Mesenchymal stem cell (in vitro differentiated cells and primary cell): ENCODE measurements around the gene MX2.

Experiments
- DNase-seq: peaks from one replicate; pipeline ENCODE4 v3.0.0-alpha.2; 2013
- H2AFZ ChIP-seq: one replicate; pipeline ENCODE4 v1.6.1; 2013; ENCODE audit warnings: low read depth, mild to moderate bottlenecking, control low read depth, inconsistent platforms, low read length, moderate library complexity
- H2AK5ac ChIP-seq: 2 replicates; pipeline ENCODE4 v1.6.1; 2013; ENCODE audit warnings: low read length, moderate library complexity, mild to moderate bottlenecking, inconsistent platforms; ENCODE audit not compliant: severe bottlenecking
- H2BK120ac ChIP-seq: one replicate; pipeline ENCODE4 v1.6.1; 2013; ENCODE audit warnings: low read depth, mild to moderate bottlenecking, inconsistent platforms, low read length, moderate library complexity
- H2BK12ac ChIP-seq, 2 experiments: one replicate each; pipeline ENCODE4 v1.6.1; 2013; ENCODE audit warnings: inconsistent platforms in 2 of 2, low read length in 2 of 2, mild to moderate bottlenecking in 2 of 2, moderate library complexity in 2 of 2, control low read depth in 1 of 2
- H2BK15ac ChIP-seq: one replicate; pipeline ENCODE4 v1.6.1; 2013; ENCODE audit warnings: mild to moderate bottlenecking, low read depth, inconsistent platforms; ENCODE audit not compliant: poor library complexity, severe bottlenecking
- H2BK5ac ChIP-seq: 2 replicates; pipeline ENCODE4 v1.6.1; 2013; ENCODE audit warnings: low read depth, mild to moderate bottlenecking, low read length, control low read depth, inconsistent platforms; ENCODE audit not compliant: poor library complexity, severe bottlenecking
- H3K14ac ChIP-seq, 2 experiments: one replicate each; pipeline ENCODE4 v1.6.1; 2013; ENCODE audit warnings: inconsistent platforms in 2 of 2, low read length in 2 of 2, control low read depth in 1 of 2, mild to moderate bottlenecking in 1 of 2, moderate library complexity in 1 of 2
- H3K18ac ChIP-seq, 2 experiments: one replicate each; pipeline ENCODE4 v1.6.1; 2013; ENCODE audit warnings: inconsistent platforms in 2 of 2, low read length in 2 of 2, control low read depth in 1 of 2, low read depth in 1 of 2, mild to moderate bottlenecking in 1 of 2
- H3K23ac ChIP-seq, 2 experiments: one replicate each; pipeline ENCODE4 v1.6.1; 2013; ENCODE audit warnings: inconsistent platforms in 2 of 2, low read length in 2 of 2, mild to moderate bottlenecking in 2 of 2, moderate library complexity in 2 of 2, control low read depth in 1 of 2
- H3K27ac ChIP-seq: 2 replicates; pipeline ENCODE4 v1.5.1; 2013; ENCODE audit warnings: mild to moderate bottlenecking, moderate library complexity, low read length, control low read depth, inconsistent platforms; ENCODE audit not compliant: poor library complexity, severe bottlenecking
- H3K27me3 ChIP-seq, 2 experiments: 2 replicates each; pipeline versions ENCODE4 v1.6.1 to v1.7.0; 2013; ENCODE audit warnings: low read length in 2 of 2, mild to moderate bottlenecking in 2 of 2, moderate library complexity in 2 of 2, control low read depth in 1 of 2, inconsistent platforms in 1 of 2; ENCODE audit not compliant: control insufficient read depth in 1 of 2, insufficient read depth in 1 of 2
- H3K36me3 ChIP-seq, 2 experiments: 2 replicates each; pipeline versions ENCODE4 v1.6.1 to v1.7.0; 2013; ENCODE audit warnings: low read length in 2 of 2, control low read depth in 1 of 2, inconsistent platforms in 1 of 2, low read depth in 1 of 2, mild to moderate bottlenecking in 1 of 2; ENCODE audit not compliant: insufficient read depth in 2 of 2, control insufficient read depth in 1 of 2
- H3K4ac ChIP-seq, 2 experiments: one replicate each; pipeline ENCODE4 v1.6.1; 2013; ENCODE audit warnings: inconsistent platforms in 2 of 2, low read length in 2 of 2, mild to moderate bottlenecking in 2 of 2, moderate library complexity in 2 of 2, control low read depth in 1 of 2, low read depth in 1 of 2
- H3K4me1 ChIP-seq: 2 replicates; pipeline ENCODE4 v1.6.1; 2013; ENCODE audit warnings: low read depth, low read length, control low read depth; ENCODE audit not compliant: control insufficient read depth, insufficient read depth
- H3K4me2 ChIP-seq: 2 replicates; pipeline ENCODE4 v1.6.1; 2013; ENCODE audit warnings: low read length, mild to moderate bottlenecking, inconsistent platforms; ENCODE audit not compliant: poor library complexity, severe bottlenecking
- H3K4me3 ChIP-seq, 2 experiments: 2 replicates each; pipeline versions ENCODE4 v1.5.1 to v1.7.0; 2013; ENCODE audit warnings: low read length in 2 of 2, mild to moderate bottlenecking in 2 of 2, control low read depth in 1 of 2, low read depth in 1 of 2; ENCODE audit not compliant: insufficient read depth in 1 of 2
- H3K79me1 ChIP-seq: replicated peaks from 2 replicates; pipeline ENCODE4 v1.6.1; 2013; ENCODE audit warnings: mild to moderate bottlenecking, control low read depth, low read length, inconsistent platforms; ENCODE audit not compliant: poor library complexity, severe bottlenecking
- H3K9ac ChIP-seq: 2 replicates; pipeline ENCODE4 v1.7.0; 2013; ENCODE audit warnings: mild to moderate bottlenecking, low read length, moderate library complexity
- H3K9me3 ChIP-seq: 2 replicates; pipeline ENCODE4 v1.7.0; 2013; ENCODE audit warnings: mild to moderate bottlenecking, low read length; ENCODE audit not compliant: control insufficient read depth
- H4K8ac ChIP-seq: one replicate; pipeline ENCODE4 v1.6.1; 2013; ENCODE audit warnings: inconsistent platforms, mild to moderate bottlenecking, low read length, moderate library complexity
- H4K91ac ChIP-seq: one replicate; pipeline ENCODE4 v1.6.1; 2013; ENCODE audit warnings: mild to moderate bottlenecking, low read length, inconsistent platforms
- WGBS: methylation state at CpG from one replicate; pipeline ENCODE4 v1.1.7; 2013; ENCODE audit warnings: mixed read lengths; 5-methylcytosine and 5-hydroxymethylcytosine counted together

MX2 gene

DNA sequence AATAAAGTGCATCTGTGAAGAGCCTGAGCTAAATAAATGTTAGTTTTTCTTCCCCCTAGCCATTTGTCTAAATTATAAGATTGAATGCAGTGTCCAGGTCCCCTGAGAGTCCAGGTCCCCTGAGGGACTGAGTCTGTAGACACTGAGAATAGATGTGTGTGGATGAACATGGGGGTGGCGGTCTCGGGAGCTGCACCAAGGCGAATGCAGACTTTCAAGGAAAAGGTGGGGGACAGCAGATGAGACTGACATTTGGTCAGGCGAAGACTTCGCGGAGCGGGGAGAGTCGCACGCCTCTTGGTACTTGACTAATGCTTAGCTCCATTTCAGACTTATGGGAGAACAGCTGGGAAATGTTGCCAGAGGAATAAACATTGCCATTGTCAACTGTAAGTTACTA lies 17.7 kb upstream of the MX2 start:
- H4K91ac ChIP-seq = no peak overlapping the region
- H3K79me1 ChIP-seq = no peaks in the 10 kb centered on the region
- no peak overlapping the region for H2AFZ ChIP-seq
- no peak overlapping the region for H3K23ac ChIP-seq
- H2BK120ac ChIP-seq = no peak overlapping the region
- H2BK15ac ChIP-seq = no peak overlapping the region
- peaks cover 0 to 20% of the 10 kb centered on the region in 2 experiments for H3K27me3 ChIP-seq
- no peaks in the 10 kb centered on the region for H3K4me1 ChIP-seq
- H3K4ac ChIP-seq = no peak overlapping the region
- H3K14ac ChIP-seq = no peak overlapping the region
- no peaks in the 10 kb centered on the region for H3K36me3 ChIP-seq
- no peak overlapping the region for H2AK5ac ChIP-seq
- no peak overlapping the region for H3K4me3 ChIP-seq
- H2BK12ac ChIP-seq = no peak overlapping the region
- peaks cover 19% of the 10 kb centered on the region for H3K9me3 ChIP-seq
- H2BK5ac ChIP-seq = no peak overlapping the region
- H4K8ac ChIP-seq = no peak overlapping the region
- H3K9ac ChIP-seq = no peak overlapping the region
- H3K18ac ChIP-seq = no peak overlapping the region
- 91% methylated on average over 9 of the region's 9 CpGs for WGBS
- H3K27ac ChIP-seq = no peak overlapping the region
- H3K4me2 ChIP-seq = no peak overlapping the region
- DNase-seq = no peak

- no peak overlapping the region for H3K4me3 ChIP-seq
- no peak overlapping the region for H2AK5ac ChIP-seq
- no peak overlapping the region for H2BK12ac ChIP-seq
- H2AFZ ChIP-seq = no peak overlapping the region
- H3K36me3 ChIP-seq = no peaks in the 10 kb centered on the region
- WGBS = 90% methylated on average over 1 of the region's 4 CpGs
- H3K14ac ChIP-seq = no peak overlapping the region
- no peaks in the 10 kb centered on the region for H3K4me1 ChIP-seq
- peaks cover 0 to 31% of the 10 kb centered on the region in 2 experiments for H3K27me3 ChIP-seq
- no peak overlapping the region for H3K4me2 ChIP-seq
- H3K27ac ChIP-seq = no peak overlapping the region
- H3K4ac ChIP-seq = no peak overlapping the region
- no peak overlapping the region for H2BK5ac ChIP-seq
- no peak overlapping the region for H4K8ac ChIP-seq
- H3K18ac ChIP-seq = no peak overlapping the region
- no peak overlapping the region for H3K23ac ChIP-seq
- H3K79me1 ChIP-seq = no peaks in the 10 kb centered on the region
- no peak overlapping the region for H4K91ac ChIP-seq
- no peak overlapping the region for H3K9ac ChIP-seq
- H2BK120ac ChIP-seq = no peak overlapping the region
- H2BK15ac ChIP-seq = no peak overlapping the region
- no peak for DNase-seq
- peaks cover 19% of the 10 kb centered on the region for H3K9me3 ChIP-seq
Measured at GRCh38 chr21:41345356-41345755, 16.5 kb upstream of the MX2 start.

- H2BK5ac ChIP-seq = no peak overlapping the region
- no peak overlapping the region for H3K27ac ChIP-seq
- H3K4me1 ChIP-seq = no peaks in the 10 kb centered on the region
- no peak overlapping the region for H3K14ac ChIP-seq
- H2BK15ac ChIP-seq = no peak overlapping the region
- H3K4me2 ChIP-seq = no peak overlapping the region
- peaks cover 19% of the 10 kb centered on the region for H3K9me3 ChIP-seq
- 86% methylated on average over 9 of the region's 13 CpGs for WGBS
- H2BK120ac ChIP-seq = no peak overlapping the region
- H3K36me3 ChIP-seq = no peaks in the 10 kb centered on the region
- no peak overlapping the region for H3K4me3 ChIP-seq
- DNase-seq = no peak
- no peak overlapping the region for H4K91ac ChIP-seq
- no peak overlapping the region for H2AK5ac ChIP-seq
- H2BK12ac ChIP-seq = no peak overlapping the region
- peaks cover 0 to 34% of the 10 kb centered on the region in 2 experiments for H3K27me3 ChIP-seq
- H3K23ac ChIP-seq = no peak overlapping the region
- H3K4ac ChIP-seq = no peak overlapping the region
- H3K79me1 ChIP-seq = no peaks in the 10 kb centered on the region
- no peak overlapping the region for H3K18ac ChIP-seq
- no peak overlapping the region for H4K8ac ChIP-seq
- no peak overlapping the region for H2AFZ ChIP-seq
- H3K9ac ChIP-seq = no peak overlapping the region
Measured at GRCh38 chr21:41345934-41346685, 15.7 kb upstream of the MX2 start.

GRCh38 chr21:41346758-41347157 lies 15.1 kb upstream of the MX2 start:
- H3K4me3 ChIP-seq = no peak overlapping the region
- no peak overlapping the region for H3K14ac ChIP-seq
- no peak overlapping the region for H4K91ac ChIP-seq
- WGBS = 76% methylated on average over 8 of the region's 8 CpGs
- no peak overlapping the region for H3K23ac ChIP-seq
- no peak overlapping the region for H3K4ac ChIP-seq
- H3K9me3 ChIP-seq = peaks cover 16% of the 10 kb centered on the region
- no peak overlapping the region for H2BK15ac ChIP-seq
- H2BK5ac ChIP-seq = no peak overlapping the region
- H3K9ac ChIP-seq = no peak overlapping the region
- no peak overlapping the region for H3K4me2 ChIP-seq
- no peaks in the 10 kb centered on the region for H3K36me3 ChIP-seq
- peaks cover 0 to 41% of the 10 kb centered on the region in 2 experiments for H3K27me3 ChIP-seq
- no peak for DNase-seq
- no peak overlapping the region for H2BK12ac ChIP-seq
- no peaks in the 10 kb centered on the region for H3K79me1 ChIP-seq
- no peak overlapping the region for H2BK120ac ChIP-seq
- H2AFZ ChIP-seq = no peak overlapping the region
- no peak overlapping the region for H3K18ac ChIP-seq
- H3K27ac ChIP-seq = no peak overlapping the region
- no peaks in the 10 kb centered on the region for H3K4me1 ChIP-seq
- no peak overlapping the region for H2AK5ac ChIP-seq
- H4K8ac ChIP-seq = no peak overlapping the region
